Endodermal cell (in vitro differentiated cells): Measurements from ENCODE around the gene SYCN. TPM values are rescaled to one million over a fixed set of nuclear protein-coding genes. Genes with fewer than 3 reads are reported as not detected.
A peak's percentile ranks its signal among the peaks of the same experiment; 100 is the strongest.

Experiments
- DNase-seq: peaks from one replicate; pipeline ENCODE4 v3.0.0-alpha.2; 2017
- H3K27ac ChIP-seq: 2 replicates; pipeline ENCODE4 v1.5.1; 2013; ENCODE audit warnings: mild to moderate bottlenecking, low read depth, low read length, moderate library complexity
- H3K27me3 ChIP-seq: 2 replicates; pipeline ENCODE4 v1.6.1; 2013; ENCODE audit warnings: mild to moderate bottlenecking, low read length, moderate library complexity; ENCODE audit not compliant: insufficient read depth, control insufficient read depth, poor library complexity, severe bottlenecking
- H3K36me3 ChIP-seq: 2 replicates; pipeline ENCODE4 v1.7.0; 2013; ENCODE audit warnings: mild to moderate bottlenecking, low read length, moderate library complexity; ENCODE audit not compliant: control insufficient read depth, insufficient read depth
- H3K4me1 ChIP-seq: one replicate; pipeline ENCODE4 v1.7.0; 2013; ENCODE audit warnings: low read length; ENCODE audit not compliant: control insufficient read depth, insufficient read depth
- H3K4me3 ChIP-seq: 2 replicates; pipeline ENCODE4 v1.5.1; 2013; ENCODE audit warnings: mild to moderate bottlenecking, low read length, moderate library complexity
- H3K9ac ChIP-seq: 2 replicates; pipeline ENCODE4 v1.6.1; 2013; ENCODE audit warnings: mild to moderate bottlenecking, low read length, moderate library complexity; ENCODE audit not compliant: poor library complexity, severe bottlenecking; ENCODE audit errors: extremely low read depth
- H3K9me3 ChIP-seq: 2 replicates; pipeline ENCODE4 v1.6.1; 2013; ENCODE audit warnings: mild to moderate bottlenecking, low read length, moderate library complexity; ENCODE audit not compliant: control insufficient read depth
- H3K27ac Mint-ChIP-seq: 2 replicates; pipeline ENCODE4 v1.8.0; 2020; ENCODE audit warnings: mixed read lengths
- H3K27me3 Mint-ChIP-seq: 2 replicates; pipeline ENCODE4 v1.8.0; 2021; ENCODE audit warnings: mild to moderate bottlenecking, mixed read lengths; ENCODE audit not compliant: insufficient read depth
- H3K36me3 Mint-ChIP-seq: 2 replicates; pipeline ENCODE4 v1.8.0; 2020; ENCODE audit warnings: low read depth, mixed read lengths
- H3K4me1 Mint-ChIP-seq: 2 replicates; pipeline ENCODE4 v1.8.0; 2020; ENCODE audit warnings: mixed read lengths
- H3K4me3 Mint-ChIP-seq: 2 replicates; pipeline ENCODE4 v1.8.0; 2020; ENCODE audit warnings: mild to moderate bottlenecking, moderate library complexity, mixed read lengths
- H3K9me3 Mint-ChIP-seq: 2 replicates; pipeline ENCODE4 v1.8.0; 2020; ENCODE audit warnings: mild to moderate bottlenecking, mixed read lengths
- WGBS, 2 experiments: methylation state at CpG; one replicate each; pipeline versions ENCODE4 v1.1.5 to v1.1.7; 2013; ENCODE audit warnings: missing lambda C conversion rate in 2 of 2, mixed read lengths in 1 of 2; ENCODE audit not compliant: insufficient coverage in 1 of 2, insufficient read length in 1 of 2; 5-methylcytosine and 5-hydroxymethylcytosine counted together
- total RNA-seq, 2 donors: library from RNA; stranded (reverse); fragmentation: NEBNext Ultra II Directional in 1 of 2; extraction: Animal tissue kit (Norgen Biotek cat#: 25700) in 1 of 2; gene quantifications; 2 replicates in 1 of 2; 3 replicates in 1 of 2; pipeline ENCODE4 v1.2.1, GENCODE V29; 2021
- TF ChIP-seq, protein P1 (sequence below): fragments of 200-600 bp; sonication (generic); conservative IDR thresholded peaks from 2 replicates; pipeline ENCODE4 v1.5.0; 2021; ENCODE audit warnings: antibody characterized with exemption, mild to moderate bottlenecking

Gene SYCN
- total RNA-seq, 2 donors from 2014 or later: not detected

DNA sequence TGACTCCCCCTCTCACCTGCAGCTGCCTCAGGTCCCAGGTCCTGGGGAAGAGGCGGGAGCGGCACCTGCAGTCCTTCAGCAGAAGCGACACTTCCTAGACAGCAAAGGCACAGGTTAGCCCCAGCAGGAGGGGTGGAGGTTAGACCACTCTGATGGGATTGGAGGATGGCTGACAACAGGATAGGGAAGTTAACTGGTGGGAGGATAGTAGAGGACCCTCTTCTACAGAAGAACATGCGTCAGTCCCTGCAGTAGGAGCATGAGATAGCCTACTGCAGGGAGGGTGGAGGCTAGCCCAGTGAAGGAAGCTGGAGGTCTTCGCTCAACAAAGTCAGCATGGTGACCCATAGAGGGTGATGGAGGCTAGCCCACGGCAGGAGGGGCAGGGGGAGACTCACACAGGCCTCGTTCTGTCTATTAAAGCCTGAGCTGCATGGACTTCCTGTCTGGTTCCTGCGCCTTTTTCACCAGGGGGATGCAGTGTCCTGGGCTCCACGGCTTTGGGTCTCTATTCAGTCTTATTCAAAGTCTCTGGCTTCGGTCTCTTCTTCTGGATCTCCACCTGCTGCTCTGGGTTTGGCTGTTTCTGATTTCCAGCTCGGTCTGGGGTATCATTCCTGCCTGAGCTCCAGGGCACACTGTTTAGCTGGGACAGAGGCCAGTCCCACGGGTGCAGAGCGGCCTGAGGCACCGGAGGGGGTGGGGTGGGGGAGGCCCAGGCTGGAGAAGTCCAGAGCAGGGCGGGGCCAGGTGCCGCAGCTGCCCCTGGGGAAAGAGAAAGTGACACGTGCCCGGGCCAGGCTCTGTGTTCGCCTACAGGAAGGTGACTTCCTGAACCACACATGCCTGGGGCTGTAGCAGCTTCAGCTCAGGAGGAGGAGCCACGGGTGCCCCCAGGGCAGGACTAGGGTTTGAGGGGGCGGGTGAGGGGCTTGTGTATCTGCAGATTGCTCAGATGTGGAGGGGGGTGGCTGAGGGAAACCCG lies 33.4 kb upstream of the SYCN start:
- Histone ChIP-seq H3K9ac (no peak overlapping the region), H3K27ac (no peak overlapping the region), H3K4me3 (no peak overlapping the region), H3K36me3 (no peaks in the 10 kb centered on the region), H3K27me3 (peaks cover 11% of the 10 kb centered on the region), H3K9me3 (no peaks in the 10 kb centered on the region), H3K4me1 (no peaks in the 10 kb centered on the region)
- Mint-ChIP-seq H3K27me3 (peaks cover 54% of the 10 kb centered on the region), H3K36me3 (no peaks in the 10 kb centered on the region), H3K9me3 (no peaks in the 10 kb centered on the region), H3K4me1 (no peaks in the 10 kb centered on the region), H3K4me3 (no peak overlapping the region), H3K27ac (no peak overlapping the region)
- TF ChIP-seq, protein P1, sequence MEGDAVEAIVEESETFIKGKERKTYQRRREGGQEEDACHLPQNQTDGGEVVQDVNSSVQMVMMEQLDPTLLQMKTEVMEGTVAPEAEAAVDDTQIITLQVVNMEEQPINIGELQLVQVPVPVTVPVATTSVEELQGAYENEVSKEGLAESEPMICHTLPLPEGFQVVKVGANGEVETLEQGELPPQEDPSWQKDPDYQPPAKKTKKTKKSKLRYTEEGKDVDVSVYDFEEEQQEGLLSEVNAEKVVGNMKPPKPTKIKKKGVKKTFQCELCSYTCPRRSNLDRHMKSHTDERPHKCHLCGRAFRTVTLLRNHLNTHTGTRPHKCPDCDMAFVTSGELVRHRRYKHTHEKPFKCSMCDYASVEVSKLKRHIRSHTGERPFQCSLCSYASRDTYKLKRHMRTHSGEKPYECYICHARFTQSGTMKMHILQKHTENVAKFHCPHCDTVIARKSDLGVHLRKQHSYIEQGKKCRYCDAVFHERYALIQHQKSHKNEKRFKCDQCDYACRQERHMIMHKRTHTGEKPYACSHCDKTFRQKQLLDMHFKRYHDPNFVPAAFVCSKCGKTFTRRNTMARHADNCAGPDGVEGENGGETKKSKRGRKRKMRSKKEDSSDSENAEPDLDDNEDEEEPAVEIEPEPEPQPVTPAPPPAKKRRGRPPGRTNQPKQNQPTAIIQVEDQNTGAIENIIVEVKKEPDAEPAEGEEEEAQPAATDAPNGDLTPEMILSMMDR: no peak
- 56 to 66% methylated on average over 10 to 22 of the region's 22 CpGs for WGBS, 2 experiments
- peak; percentile 62 for DNase-seq

DNA sequence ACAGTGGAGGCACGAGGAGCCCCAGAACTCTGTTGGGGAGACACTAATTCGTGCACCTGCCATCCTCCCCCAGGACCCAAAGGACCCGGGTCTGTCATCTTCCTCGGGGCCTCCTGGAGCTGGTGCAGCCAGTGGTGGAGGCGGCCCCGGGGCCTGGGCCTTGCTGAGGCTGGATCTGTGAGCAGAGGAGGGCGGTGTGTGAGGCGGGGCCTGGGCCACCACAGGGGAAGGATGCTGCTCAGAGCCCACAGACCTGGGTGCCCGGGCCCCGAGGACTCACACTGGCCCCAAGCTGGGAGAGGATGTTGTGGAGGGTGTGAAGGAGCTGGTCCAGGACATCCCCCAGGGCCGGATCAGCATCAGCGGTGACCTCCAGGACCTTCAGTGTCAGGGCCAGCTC lies 32.5 kb upstream of the SYCN start:
- DNase-seq: no peak
- H3K36me3 ChIP-seq: no peaks in the 10 kb centered on the region
- WGBS, 2 experiments: 80 to 85% methylated on average over 8 to 12 of the region's 12 CpGs
- peaks cover 18% of the 10 kb centered on the region for H3K27me3 ChIP-seq
- H3K4me3 Mint-ChIP-seq: no peak overlapping the region
- H3K9me3 ChIP-seq: no peaks in the 10 kb centered on the region
- no peak overlapping the region for H3K27ac ChIP-seq
- no peaks in the 10 kb centered on the region for H3K36me3 Mint-ChIP-seq
- H3K27ac Mint-ChIP-seq: no peak overlapping the region
- H3K27me3 Mint-ChIP-seq: peaks cover 55% of the 10 kb centered on the region
- TF ChIP-seq, protein P1: no peak
- no peaks in the 10 kb centered on the region for H3K4me1 Mint-ChIP-seq
- no peak overlapping the region for H3K4me3 ChIP-seq
- no peaks in the 10 kb centered on the region for H3K9me3 Mint-ChIP-seq
- no peak overlapping the region for H3K9ac ChIP-seq
- no peaks in the 10 kb centered on the region for H3K4me1 ChIP-seq

DNA sequence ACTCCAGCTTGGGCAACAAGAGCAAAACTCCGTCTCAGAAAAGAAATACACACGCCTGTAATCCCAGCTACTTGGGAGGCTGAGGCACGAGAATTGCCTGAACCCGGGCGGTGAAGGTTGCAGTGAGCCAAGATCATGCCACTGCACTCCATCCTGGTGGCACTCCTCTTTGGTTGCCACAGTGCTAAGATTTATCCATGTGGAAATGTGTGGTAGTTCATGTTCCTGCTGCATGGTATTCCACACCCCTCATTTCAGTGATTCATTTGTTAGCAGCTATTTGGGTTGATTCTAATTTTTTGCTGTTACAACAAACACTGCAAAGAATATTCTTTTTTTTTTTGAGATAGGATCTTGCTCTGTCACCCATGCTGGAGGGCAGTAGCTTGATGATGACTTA lies 28.6 kb upstream of the SYCN start:
- Histone ChIP-seq H3K27ac (no peak overlapping the region), H3K9ac (no peak overlapping the region), H3K27me3 (peaks cover 21% of the 10 kb centered on the region), H3K9me3 (no peaks in the 10 kb centered on the region), H3K4me1 (no peaks in the 10 kb centered on the region), H3K36me3 (no peaks in the 10 kb centered on the region), H3K4me3 (no peak overlapping the region)
- Mint-ChIP-seq H3K27ac (no peak overlapping the region), H3K4me3 (no peak overlapping the region), H3K4me1 (no peaks in the 10 kb centered on the region), H3K27me3 (peaks cover 44% of the 10 kb centered on the region), H3K9me3 (no peaks in the 10 kb centered on the region), H3K36me3 (no peaks in the 10 kb centered on the region)
- no peak for DNase-seq
- 75 to 91% methylated on average over 5 of the region's 5 CpGs for WGBS, 2 experiments
- TF ChIP-seq, protein P1: no peak
